ENCODE data around the gene SLC35B2.

The SLC35B2 gene

GRCh38 chr6:44262467-44263353, 5.4 kb upstream of the SLC35B2 start:
- no peak for DNase-seq (ENCODE audit: extremely low read depth, low read depth)
- TF ChIP-seq CTCF (IDR thresholded peaks at IDR 0.05; ENCODE audit: low read depth, low read length, missing control alignments): no peak
- H3K4me3 ChIP-seq (replicated peaks; ENCODE audit: low read depth, low read length): peak overlapping the region; percentile 77

GRCh38 chr6:44261581-44261980, 4.3 kb upstream of the SLC35B2 start:
- no peak for TF ChIP-seq CTCF (IDR thresholded peaks at IDR 0.05; ENCODE audit: low read depth, low read length, missing control alignments)
- H3K4me3 ChIP-seq (replicated peaks; ENCODE audit: low read depth, low read length): no peak overlapping the region
- DNase-seq (ENCODE audit: extremely low read depth, low read depth): no peak

- H3K4me3 ChIP-seq (replicated peaks; ENCODE audit: low read depth, low read length): no peak overlapping the region
- TF ChIP-seq CTCF (IDR thresholded peaks at IDR 0.05; ENCODE audit: low read depth, low read length, missing control alignments): no peak
- no peak for DNase-seq (ENCODE audit: extremely low read depth, low read depth)
Observed at GRCh38 chr6:44260451-44261297, 3.3 kb upstream of the SLC35B2 start.

GRCh38 chr6:44260011-44260410, 2.7 kb upstream of the SLC35B2 start:
- H3K4me3 ChIP-seq (replicated peaks; ENCODE audit: low read depth, low read length): no peak overlapping the region
- DNase-seq (ENCODE audit: extremely low read depth, low read depth): no peak
- TF ChIP-seq CTCF (IDR thresholded peaks at IDR 0.05; ENCODE audit: low read depth, low read length, missing control alignments): no peak

- H3K4me3 ChIP-seq (replicated peaks; ENCODE audit: low read depth, low read length): no peak overlapping the region
- DNase-seq (ENCODE audit: extremely low read depth, low read depth): no peak
Observed at GRCh38 chr6:44258921-44259320, 1.6 kb upstream of the SLC35B2 start.

More at GRCh38 chr6:44258921-44259320, 1.6 kb upstream of the SLC35B2 start:
- no peak for TF ChIP-seq CTCF (IDR thresholded peaks at IDR 0.05; ENCODE audit: low read depth, low read length, missing control alignments)
